AG10803 (cell line): ENCODE measurements around the gene SLC1A4.

ENCODE experiments used
- DNase-seq: peaks from one replicate; pipeline ENCODE4 v3.0.0; 2010; ENCODE audit warnings: low read depth
- H3K4me3 ChIP-seq: 2 replicates; pipeline ENCODE4 v1.5.1; 2011; ENCODE audit warnings: mild to moderate bottlenecking, low read length, control low read depth
- CTCF ChIP-seq: conservative IDR thresholded peaks from 2 replicates; pipeline ENCODE4 v1.5.1; 2011; ENCODE audit warnings: mild to moderate bottlenecking, low read length, control low read depth, inconsistent platforms

Gene SLC1A4

GRCh38 chr2:65035351-65035943, 46.2 kb downstream of the SLC1A4 start:
- no peak overlapping the region for H3K4me3 ChIP-seq
- DNase-seq, result no peak
- no peak for TF ChIP-seq CTCF

GRCh38 chr2:65037178-65037577, 48.0 kb downstream of the SLC1A4 start:
- no peak for TF ChIP-seq CTCF
- no peak overlapping the region for H3K4me3 ChIP-seq
- no peak for DNase-seq

DNA sequence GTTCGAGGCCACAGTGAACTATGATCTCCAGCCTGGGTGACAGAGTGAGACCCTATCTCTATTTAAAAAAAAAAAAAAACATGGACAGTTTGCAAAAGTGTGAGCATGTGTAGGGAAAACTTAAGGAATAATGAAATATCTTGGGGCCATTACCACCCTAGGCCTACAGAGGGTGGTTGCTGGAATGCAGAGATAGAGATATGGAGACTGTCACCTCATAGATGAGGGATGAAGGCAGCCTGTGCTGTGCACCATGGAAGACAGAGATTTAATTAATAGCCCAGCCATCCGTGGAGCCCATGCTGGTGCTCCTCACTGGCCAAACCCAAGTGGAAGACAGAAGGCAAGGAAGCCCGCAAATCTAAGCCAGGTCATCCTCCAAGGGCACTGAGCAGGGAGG, 50.4 kb downstream of the SLC1A4 start:
- TF ChIP-seq CTCF, result no peak; the same call in 1 of the 2 replicates
- no peak for DNase-seq
- no peak overlapping the region for H3K4me3 ChIP-seq

DNA sequence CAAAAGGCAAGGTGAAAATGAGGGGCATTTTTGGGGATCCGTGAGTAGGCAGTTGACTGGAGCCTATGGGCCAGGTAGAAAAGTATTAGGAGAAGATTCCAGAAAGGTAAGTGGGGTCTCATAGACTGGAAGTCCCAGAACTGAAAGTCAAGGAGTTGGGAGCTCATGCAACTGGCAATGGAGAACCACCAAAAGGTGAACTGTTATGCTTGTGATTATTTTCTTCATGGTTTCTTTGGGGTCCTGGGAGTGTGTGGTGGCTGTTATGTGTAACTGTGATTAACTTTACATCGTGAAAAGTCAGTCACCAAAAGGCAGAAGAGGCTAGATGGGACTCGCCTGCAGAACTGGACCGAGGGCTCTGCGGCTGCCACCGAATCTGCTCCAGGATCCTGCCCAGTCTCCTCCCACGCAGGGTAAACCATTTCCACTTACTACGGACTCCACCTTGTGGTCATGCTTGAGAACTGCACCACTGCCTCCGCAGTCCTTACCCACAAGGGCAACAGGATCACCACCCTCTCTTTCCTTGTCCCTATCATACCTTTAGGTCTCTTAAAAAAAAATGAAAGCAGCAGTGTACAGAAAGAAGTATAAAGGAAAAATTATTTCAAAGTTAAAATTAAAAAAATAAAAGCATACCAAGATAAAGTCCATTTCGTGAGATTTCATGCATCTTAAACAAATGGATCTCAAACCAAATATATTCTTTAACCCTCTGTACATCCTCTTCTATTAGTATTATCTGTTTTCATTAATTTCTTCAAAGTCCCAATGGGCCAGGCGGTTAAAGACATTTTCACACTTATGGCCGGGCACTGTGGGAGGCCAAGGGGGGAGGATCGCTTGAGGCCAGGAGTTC, 51.4 kb downstream of the SLC1A4 start:
- peak; percentile 85 for DNase-seq
- peak overlapping the region; percentile 37 for H3K4me3 ChIP-seq
- peak; percentile 98 for TF ChIP-seq CTCF

GRCh38 chr2:65043001-65043400, 53.8 kb downstream of the SLC1A4 start:
- TF ChIP-seq CTCF, result no peak
- DNase-seq, result no peak
- no peak overlapping the region for H3K4me3 ChIP-seq

- DNase-seq, result no peak
- H3K4me3 ChIP-seq, result no peak overlapping the region
- no peak for TF ChIP-seq CTCF
Measured at GRCh38 chr2:65044097-65044735, 55.0 kb downstream of the SLC1A4 start.

DNA sequence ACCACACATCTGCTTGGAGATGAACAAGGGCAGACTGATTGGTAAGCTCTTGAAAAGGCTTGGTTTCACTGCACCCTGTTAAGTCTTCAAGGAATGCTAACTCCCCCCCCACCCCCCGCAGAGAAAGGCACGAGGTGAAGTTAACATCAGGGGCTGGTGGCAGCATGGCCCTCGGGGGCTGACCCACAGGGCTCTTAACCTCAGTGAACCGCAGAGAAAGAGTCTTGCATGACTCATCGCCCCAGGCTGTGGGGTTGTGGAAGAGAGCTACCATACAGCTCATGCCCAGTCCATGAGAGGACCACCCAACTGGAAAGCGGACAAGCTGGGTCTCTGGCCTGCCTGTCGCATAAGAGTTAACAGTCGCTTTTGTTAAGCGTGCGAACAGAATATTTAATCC, 56.5 kb downstream of the SLC1A4 start:
- no peak for TF ChIP-seq CTCF
- no peak for DNase-seq
- H3K4me3 ChIP-seq, result no peak overlapping the region
